Loucy (cell line): ENCODE data around the gene REXO2.

Source experiments
- H2AFZ ChIP-seq: fragments of 200-600 bp; sonication (generic); 2 replicates; pipeline ENCODE4 v1.6.0; 2016; ENCODE audit warnings: antibody characterized with exemption, mild to moderate bottlenecking, low read length, moderate library complexity
- H3F3A ChIP-seq: fragments of 200-600 bp; 2 replicates; pipeline ENCODE4 v1.6.0; 2016; ENCODE audit warnings: antibody characterized with exemption, low read depth, mild to moderate bottlenecking
- H3K27me3 ChIP-seq: fragments of 200-600 bp; sonication (generic); 2 replicates; pipeline ENCODE4 v1.6.1; 2014; ENCODE audit warnings: low read length, mild to moderate bottlenecking; ENCODE audit not compliant: insufficient read depth, poor library complexity, severe bottlenecking
- H3K36me3 ChIP-seq: fragments of 200-600 bp; sonication (generic); 2 replicates; pipeline ENCODE4 v1.6.1; 2016; ENCODE audit warnings: low read length; ENCODE audit not compliant: insufficient read depth
- H3K4me1 ChIP-seq: fragments of 200-600 bp; sonication (generic); 2 replicates; pipeline ENCODE4 v1.5.1; 2014; ENCODE audit warnings: low read length, mild to moderate bottlenecking; ENCODE audit not compliant: insufficient read depth, poor library complexity, severe bottlenecking
- H3K4me2 ChIP-seq: fragments of 200-600 bp; sonication (generic); 2 replicates; pipeline ENCODE4 v1.6.0; 2014; ENCODE audit warnings: antibody characterized with exemption, low read length, low read depth, mild to moderate bottlenecking; ENCODE audit not compliant: poor library complexity, severe bottlenecking
- H3K4me3 ChIP-seq: fragments of 200-600 bp; sonication (generic); 2 replicates; pipeline ENCODE4 v1.5.1; 2014; ENCODE audit warnings: low read length, mild to moderate bottlenecking, mixed read lengths; ENCODE audit not compliant: poor library complexity, severe bottlenecking
- H3K79me2 ChIP-seq: fragments of 200-600 bp; sonication (generic); 2 replicates; pipeline ENCODE4 v1.6.1; 2014; ENCODE audit warnings: low read length; ENCODE audit not compliant: insufficient read depth
- H3K9ac ChIP-seq: fragments of 200-600 bp; sonication (generic); 2 replicates; pipeline ENCODE4 v1.6.0; 2014; ENCODE audit warnings: mild to moderate bottlenecking, low read depth, low read length, moderate library complexity; ENCODE audit not compliant: poor library complexity, severe bottlenecking
- H3K9me2 ChIP-seq: fragments of 200-600 bp; sonication (generic); replicated peaks from 2 replicates; pipeline ENCODE4 v1.6.1; 2016; ENCODE audit warnings: low read depth, low read length, mixed read lengths
- H3K9me3 ChIP-seq: fragments of 200-600 bp; sonication (generic); 2 replicates; pipeline ENCODE4 v1.6.1; 2014; ENCODE audit warnings: mild to moderate bottlenecking, antibody characterized with exemption, low read length, low read depth; ENCODE audit not compliant: insufficient read depth
- H4K20me1 ChIP-seq: fragments of 200-600 bp; sonication (generic); 2 replicates; pipeline ENCODE4 v1.6.0; 2014; ENCODE audit warnings: antibody characterized with exemption, low read length, mild to moderate bottlenecking; ENCODE audit not compliant: insufficient read depth, poor library complexity, severe bottlenecking
- EZH2phosphoT487 ChIP-seq: fragments of 200-600 bp; IDR thresholded peaks from 2 replicates; pipeline ENCODE4 v1.6.1; 2018; ENCODE audit warnings: antibody characterized with exemption, mild to moderate bottlenecking, moderate library complexity, borderline replicate concordance
- TF ChIP-seq, protein P1 (sequence below): fragments of 200-600 bp; sonication (generic); conservative IDR thresholded peaks from 2 replicates; pipeline ENCODE4 v1.5.1; 2014; ENCODE audit warnings: mild to moderate bottlenecking, antibody characterized with exemption, low read length

The REXO2 gene

DNA sequence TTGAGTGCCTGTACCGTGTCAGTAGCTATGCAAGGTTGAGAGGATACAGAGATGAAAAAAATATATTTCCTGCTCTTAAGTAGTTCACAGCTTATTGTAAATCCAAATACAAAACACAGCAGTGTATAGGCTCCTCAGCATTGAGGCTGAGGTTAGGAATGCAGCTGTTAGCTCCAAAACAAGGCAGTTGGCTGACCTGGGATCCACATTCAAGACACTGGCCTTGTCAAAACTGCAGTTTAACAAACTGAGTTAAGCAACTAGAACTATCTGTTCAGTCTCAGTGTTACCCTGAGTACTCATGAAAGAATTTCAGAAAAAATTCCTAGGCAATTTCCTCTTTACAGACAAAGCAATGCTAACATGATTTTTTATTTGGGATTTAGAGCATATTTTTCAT, 42.8 kb downstream of the REXO2 start:
- Histone ChIP-seq H3K27me3 (no peaks in the 10 kb centered on the region), H3K36me3 (no peaks in the 10 kb centered on the region), H3K4me2 (no peak overlapping the region), H3K9me2 (no peaks in the 10 kb centered on the region), H4K20me1 (no peaks in the 10 kb centered on the region), H3K4me1 (no peaks in the 10 kb centered on the region), H3K79me2 (no peaks in the 10 kb centered on the region), H3F3A (no peaks in the 10 kb centered on the region), H3K9ac (no peak overlapping the region), H3K9me3 (no peaks in the 10 kb centered on the region), H2AFZ (no peak overlapping the region), H3K4me3 (no peak overlapping the region)
- no peak for TF ChIP-seq EZH2phosphoT487
- TF ChIP-seq, protein P1, sequence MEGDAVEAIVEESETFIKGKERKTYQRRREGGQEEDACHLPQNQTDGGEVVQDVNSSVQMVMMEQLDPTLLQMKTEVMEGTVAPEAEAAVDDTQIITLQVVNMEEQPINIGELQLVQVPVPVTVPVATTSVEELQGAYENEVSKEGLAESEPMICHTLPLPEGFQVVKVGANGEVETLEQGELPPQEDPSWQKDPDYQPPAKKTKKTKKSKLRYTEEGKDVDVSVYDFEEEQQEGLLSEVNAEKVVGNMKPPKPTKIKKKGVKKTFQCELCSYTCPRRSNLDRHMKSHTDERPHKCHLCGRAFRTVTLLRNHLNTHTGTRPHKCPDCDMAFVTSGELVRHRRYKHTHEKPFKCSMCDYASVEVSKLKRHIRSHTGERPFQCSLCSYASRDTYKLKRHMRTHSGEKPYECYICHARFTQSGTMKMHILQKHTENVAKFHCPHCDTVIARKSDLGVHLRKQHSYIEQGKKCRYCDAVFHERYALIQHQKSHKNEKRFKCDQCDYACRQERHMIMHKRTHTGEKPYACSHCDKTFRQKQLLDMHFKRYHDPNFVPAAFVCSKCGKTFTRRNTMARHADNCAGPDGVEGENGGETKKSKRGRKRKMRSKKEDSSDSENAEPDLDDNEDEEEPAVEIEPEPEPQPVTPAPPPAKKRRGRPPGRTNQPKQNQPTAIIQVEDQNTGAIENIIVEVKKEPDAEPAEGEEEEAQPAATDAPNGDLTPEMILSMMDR: no peak

- H2AFZ ChIP-seq: no peak overlapping the region
- H3K9ac ChIP-seq: no peak overlapping the region
- H3K79me2 ChIP-seq: no peaks in the 10 kb centered on the region
- H3K4me2 ChIP-seq: no peak overlapping the region
- no peaks in the 10 kb centered on the region for H3K27me3 ChIP-seq
- no peaks in the 10 kb centered on the region for H3F3A ChIP-seq
- no peaks in the 10 kb centered on the region for H3K4me1 ChIP-seq
- H3K9me3 ChIP-seq: no peaks in the 10 kb centered on the region
- H3K9me2 ChIP-seq: no peaks in the 10 kb centered on the region
- H4K20me1 ChIP-seq: no peaks in the 10 kb centered on the region
- H3K36me3 ChIP-seq: no peaks in the 10 kb centered on the region
- no peak overlapping the region for H3K4me3 ChIP-seq
- TF ChIP-seq, protein P1: no peak
- no peak for TF ChIP-seq EZH2phosphoT487
Measured at GRCh38 chr11:114483929-114484328, 44.7 kb downstream of the REXO2 start.

- Histone ChIP-seq H3K79me2 (no peaks in the 10 kb centered on the region), H3K9me3 (no peaks in the 10 kb centered on the region), H3K4me2 (no peak overlapping the region)
Measured at GRCh38 chr11:114496915-114497314, 57.6 kb downstream of the REXO2 start.

More at GRCh38 chr11:114496915-114497314, 57.6 kb downstream of the REXO2 start:
- Histone ChIP-seq H3K36me3 (no peaks in the 10 kb centered on the region), H2AFZ (no peak overlapping the region), H3F3A (no peaks in the 10 kb centered on the region), H3K9ac (no peak overlapping the region), H3K9me2 (no peaks in the 10 kb centered on the region), H3K4me1 (no peaks in the 10 kb centered on the region), H3K4me3 (no peak overlapping the region), H3K27me3 (no peaks in the 10 kb centered on the region), H4K20me1 (no peaks in the 10 kb centered on the region)
- TF ChIP-seq, protein P1: no peak
- no peak for TF ChIP-seq EZH2phosphoT487
